HUDEP-2 (cell line): ENCODE measurements around the gene COMMD8.
"Not testable (repeated sequence)": the region's sequence is repeated elsewhere in the genome, so short reads cannot be mapped to it uniquely, and the experiment has no call there.

Experiments used
- DNase-seq, 76 experiments: peaks; one replicate each; lab custom pipeline; 2025; ENCODE audit not compliant: unreplicated experiment in 76 of 76; lab: John Stamatoyannopoulos, UW

Gene COMMD8

DNA sequence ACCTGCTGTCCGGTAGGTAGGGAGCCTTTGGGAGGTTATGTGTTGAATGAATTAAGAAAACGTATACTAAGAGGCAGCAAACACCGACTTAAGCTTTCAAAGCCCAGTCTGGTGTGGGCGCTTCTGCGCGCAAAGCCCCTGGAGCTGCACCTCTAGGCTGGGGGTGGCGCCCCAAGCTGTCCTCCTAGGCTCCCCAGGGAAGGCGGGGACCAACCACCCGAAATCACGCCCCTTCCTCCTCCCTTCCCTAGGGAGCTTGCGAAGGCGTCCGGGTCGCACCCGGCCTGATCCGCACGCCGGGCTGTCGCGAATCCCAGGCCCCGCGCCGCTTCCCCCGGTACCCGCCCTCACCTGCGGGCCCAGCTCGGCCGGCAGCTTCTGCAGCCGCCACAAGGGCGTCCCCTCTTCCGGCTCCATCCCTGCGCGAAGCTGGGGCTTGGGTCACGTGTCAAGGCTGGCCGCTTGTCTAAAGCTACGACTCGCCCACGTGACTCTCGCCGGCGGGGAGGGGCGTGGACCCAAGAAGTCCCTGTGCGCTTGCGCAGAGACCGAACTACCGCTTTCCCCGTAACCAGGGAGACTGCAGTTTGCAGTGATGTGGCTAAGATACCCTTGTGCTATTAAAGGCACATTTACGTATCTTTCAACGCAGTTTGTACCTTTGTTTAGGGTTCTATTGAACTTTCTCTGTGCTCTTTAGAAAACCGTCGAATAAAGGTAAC is at the start of gene COMMD8:
Gene COMMD8 (minus strand): TSS at position 468 of the 722 bp plus-strand sequence. CDS start 51 bp downstream, at position 417.
- DNase-seq, result peak in 75 of 76 experiments; percentile 20 to 92 (median 85)

DNA sequence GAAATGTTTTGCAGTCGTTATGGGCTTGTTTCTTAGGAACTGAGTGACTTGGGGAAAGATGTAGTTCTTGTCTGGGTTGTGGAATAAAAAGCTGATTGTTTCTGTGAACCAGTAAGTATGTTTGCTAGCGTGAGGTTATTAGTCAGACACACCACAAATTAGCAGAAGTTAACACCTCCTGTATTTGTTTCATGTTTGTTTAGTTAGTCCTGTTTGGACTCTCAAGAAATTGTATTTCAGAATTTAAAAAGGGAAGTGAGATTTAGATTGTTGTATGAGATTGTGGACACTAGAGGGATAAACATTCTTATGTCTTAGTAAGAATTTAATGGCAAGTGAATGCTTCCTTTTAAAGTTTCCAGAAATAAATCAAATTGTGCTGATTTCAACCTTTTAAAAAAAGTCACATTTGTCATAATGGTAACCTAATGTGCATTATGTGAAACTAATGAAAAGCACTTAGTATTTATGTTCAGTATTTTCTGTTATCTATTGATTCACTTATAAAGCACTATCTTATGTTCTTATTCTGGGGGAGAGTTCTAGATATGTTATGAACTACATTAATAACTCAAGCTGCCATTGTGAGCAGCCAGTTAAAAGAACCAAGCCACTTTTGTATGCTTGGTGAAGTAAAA is 47.1 kb upstream of the COMMD8 start:
- no peak for DNase-seq

DNA sequence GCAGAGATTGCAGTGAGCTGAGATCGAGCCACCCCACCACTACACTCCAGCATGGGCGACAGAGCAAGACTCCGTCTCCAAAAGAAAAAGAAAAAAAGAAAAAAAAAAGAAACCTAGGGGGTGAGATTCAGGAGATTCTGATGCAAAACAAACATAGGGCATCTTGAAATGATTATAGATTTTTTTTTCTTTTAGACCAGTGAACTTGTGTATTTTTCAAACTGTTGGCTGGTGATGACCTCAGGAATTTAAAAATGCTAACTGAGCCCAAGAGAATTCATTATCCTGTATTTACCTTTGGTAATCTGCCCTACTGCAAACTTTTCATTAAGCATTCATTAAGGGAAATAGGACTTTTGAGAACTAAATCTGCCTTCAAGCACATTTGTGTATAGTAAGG is 42.2 kb upstream of the COMMD8 start:
- no peak for DNase-seq

DNA sequence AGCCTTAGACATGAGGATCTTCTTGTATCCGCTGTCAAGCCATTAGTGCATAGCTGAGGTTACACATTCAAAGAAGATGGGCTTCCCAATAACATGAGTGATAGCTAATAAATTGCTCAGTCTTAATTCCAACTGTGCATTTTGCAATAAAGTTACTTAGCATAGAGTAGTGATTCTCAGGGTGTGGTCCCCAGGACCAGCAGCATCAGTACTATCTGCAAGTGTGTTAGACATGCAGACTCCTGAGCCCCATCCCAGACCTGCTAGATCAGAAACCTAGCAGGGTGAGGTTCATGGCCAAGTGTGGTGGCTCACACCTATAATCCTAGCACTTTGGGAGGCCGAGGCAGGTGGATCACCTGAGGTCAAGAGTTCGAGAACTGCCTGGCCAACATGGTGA is 41.6 kb upstream of the COMMD8 start:
- DNase-seq, result no peak

DNA sequence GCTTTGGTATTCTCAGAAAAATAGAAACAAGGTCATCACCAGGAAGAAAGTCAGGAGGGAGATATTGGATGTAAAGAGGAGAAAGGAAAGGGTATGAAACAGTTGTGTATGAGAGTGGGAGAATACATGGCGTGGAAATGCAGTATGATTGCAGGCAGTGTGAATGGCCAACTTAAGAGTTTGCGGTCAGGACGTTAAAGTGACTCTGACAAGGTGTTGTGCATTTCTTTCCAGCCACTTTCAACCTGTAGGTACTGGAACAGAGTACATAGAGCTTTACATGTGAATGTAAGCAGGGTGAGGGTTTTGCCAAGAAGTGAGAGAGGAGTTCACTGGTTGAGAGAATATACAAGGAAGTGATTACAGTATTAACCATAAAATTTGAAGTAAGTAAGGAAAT is 37.3 kb upstream of the COMMD8 start:
- no peak for DNase-seq

DNA sequence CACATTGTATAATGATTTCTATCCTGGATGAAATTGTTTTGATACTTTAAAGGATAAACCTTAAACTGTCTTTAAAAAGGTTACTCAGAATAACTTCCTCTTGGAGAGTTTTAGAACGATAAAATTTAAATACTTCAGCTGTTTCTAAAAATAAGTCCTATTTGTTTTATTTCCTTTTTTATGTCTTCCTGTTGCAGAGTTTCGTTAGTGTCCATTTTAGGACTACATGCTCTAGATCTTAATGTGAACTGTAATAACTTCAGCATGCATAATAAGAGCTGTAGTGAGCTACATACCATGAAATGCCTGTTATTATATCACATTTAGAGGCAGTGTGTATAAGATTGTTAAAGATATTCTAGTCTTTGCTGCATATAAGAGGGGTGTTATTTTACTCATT is 36.2 kb upstream of the COMMD8 start:
- DNase-seq, result no peak

DNA sequence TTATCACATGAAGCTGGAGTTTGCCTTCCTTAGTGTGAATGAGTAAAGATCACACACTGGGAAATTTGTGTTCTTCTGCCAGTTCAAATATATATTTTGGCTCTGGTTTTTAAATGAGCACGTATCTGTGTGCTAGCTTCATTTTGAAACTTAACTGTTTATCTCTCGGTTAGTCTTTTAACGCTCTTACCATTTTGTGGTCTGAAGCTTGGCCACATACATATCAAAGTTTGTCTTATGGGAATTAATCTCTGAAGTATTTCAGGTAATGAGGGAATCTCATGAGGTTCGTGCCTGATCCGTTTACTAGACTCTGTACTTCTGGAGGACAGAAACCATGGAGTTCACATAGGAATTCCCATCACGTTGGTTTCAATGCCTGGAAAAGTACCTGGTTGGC is 35.4 kb upstream of the COMMD8 start:
- no peak for DNase-seq

DNA sequence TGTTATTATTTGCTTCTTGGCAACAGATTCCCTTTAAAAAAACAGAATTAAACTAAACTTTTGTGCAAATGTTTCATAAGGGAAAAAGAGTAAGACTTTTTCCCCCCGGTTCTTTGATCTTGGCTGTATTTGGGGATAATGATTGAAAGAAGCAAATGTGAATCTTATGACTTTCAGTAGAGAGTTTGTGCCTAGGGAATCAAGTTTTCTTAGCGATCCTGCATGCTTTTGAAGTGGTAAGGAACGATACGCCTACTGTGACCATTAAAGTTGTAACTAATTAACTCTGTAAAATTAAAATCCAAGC is 30.6 kb upstream of the COMMD8 start:
- DNase-seq, result no peak

DNA sequence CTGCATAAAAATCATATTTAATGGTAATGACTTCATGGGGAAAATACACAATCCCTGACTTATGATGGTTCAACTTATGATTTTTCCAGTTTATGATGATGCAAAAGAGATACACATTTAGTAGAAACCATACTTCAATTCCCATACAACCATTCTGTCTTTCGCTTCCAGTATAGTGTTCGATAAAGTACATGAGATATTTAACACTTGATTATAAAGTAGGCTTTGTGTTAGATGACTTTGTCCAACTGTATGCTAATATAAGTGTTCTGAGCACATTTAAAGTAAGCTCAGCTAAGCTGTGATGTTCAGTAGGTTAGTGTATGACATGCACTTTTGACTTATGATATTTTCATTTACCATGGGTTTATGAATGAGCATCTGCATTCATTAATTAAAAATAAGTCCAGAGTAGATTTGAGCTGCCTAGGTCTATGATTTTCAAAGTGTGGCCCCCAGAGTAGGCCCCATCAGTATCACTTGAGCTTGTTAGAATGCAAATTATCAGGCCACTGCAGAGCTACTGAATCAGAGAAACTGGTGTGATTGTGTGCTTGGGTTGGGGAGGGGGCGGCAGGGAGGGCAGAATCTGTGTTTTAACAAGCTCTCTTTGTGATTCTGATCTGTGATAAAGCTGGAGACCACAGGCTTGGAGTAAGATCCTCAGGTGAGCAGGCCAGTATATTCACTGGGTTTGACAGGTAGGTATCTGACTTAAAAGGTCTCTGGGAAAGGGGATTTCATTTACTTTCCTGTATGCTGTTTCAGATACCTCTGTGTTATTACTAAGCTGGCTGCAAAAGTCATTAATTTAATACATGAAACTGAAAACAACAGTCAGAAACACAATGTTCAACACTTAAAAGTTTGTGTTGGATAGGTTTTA is 30.0 kb upstream of the COMMD8 start:
- DNase-seq, result no peak

DNA sequence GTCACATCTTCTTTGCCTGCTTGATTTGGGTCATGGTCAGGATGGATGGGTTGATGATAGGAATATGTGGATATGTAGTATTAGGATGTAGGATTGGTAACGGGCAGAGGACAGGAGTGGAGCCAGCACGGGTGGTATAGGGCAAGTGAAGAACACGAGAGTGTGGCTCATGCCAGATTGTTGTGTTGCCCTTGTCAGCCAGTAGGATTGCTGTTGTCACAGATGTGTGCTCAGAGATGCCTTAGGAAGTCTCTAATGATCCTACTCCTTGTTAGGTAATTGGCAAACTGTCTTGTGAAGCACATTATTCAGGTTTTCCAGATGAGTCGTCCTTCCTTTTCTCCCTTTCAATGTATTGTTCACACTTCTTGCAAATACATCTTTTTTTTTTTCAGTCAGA is 27.0 kb upstream of the COMMD8 start:
- DNase-seq, result peak in 7 of 76 experiments; percentile 1 to 10 (median 2)

DNA sequence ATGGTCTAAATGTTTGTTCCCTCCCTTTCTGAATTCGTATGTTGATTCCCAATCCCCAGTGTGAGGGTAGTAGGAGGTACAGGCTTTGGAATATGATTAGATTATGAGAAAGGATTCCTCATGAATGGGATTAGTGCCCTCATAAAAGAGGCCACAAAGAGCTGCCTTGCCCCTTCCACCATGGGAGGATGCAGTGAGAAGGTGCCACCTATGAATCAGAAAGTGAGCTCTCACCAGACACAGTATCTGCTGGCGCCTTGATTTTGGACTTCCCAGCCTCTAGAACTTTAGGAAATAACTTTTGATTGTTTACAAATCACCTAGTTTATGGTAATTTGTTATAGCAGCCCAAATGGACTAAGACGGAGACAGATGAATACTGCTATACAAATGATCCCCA is 25.2 kb upstream of the COMMD8 start:
- DNase-seq, result no peak

DNA sequence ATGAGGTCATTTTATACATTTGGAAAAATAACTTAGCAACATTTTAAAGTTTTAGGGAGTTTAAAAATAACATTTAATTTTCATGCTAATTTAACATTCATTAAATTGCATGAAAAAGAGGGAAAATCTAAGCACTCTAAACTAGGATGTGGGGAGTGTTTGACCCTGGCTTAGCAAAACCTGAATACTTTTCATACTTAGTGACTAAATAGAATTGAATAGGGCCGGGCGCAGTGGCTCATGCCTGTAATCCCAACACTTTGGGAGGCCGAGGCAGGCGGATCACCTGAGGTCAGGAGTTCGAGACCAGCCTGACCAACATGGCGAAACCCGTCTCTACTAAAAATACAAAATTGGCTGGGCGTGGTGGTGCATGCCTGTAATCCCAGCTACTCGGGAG is 23.2 kb upstream of the COMMD8 start:
- not testable (repeated sequence) for DNase-seq

DNA sequence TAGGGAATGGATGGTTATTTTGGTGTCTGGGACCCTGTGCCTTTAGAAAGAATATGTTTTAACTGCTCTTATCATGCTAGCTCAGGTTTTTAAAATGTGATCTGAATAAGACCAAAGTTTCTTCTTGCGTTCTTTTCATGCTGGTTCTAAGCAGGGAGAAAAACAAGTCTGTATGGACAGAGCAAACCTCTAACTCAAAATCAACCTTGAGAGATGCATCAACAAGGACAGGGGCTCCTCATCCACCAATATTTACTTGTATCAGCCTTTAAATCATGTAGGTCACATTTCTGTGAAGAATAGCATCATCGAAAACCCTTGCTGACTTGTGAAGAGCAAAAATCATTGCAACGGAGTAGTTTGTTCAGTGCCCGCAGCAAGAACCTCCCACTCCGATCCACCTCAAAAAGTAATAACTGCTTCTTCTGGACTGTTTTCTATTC is 22.8 kb upstream of the COMMD8 start:
- DNase-seq, result no peak

DNA sequence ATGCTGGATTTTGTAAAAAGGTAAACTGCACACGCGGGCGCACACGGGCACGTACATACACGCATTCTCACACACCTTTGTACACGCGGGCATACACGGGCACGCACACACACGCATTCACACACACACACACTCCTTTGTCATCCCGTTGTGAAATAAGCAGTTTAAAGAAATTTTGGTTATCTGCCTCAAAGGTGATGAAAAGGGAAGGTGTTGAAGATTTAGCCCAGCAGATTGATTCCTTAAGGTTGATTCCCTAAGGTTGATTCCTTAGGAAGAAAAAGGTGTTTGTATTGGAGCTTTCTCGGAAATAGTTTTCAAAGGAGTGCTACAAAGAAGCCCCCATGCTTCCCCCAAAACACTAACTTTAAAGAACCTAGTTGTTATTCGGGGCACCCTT is 22.3 kb upstream of the COMMD8 start:
- DNase-seq, result no peak

DNA sequence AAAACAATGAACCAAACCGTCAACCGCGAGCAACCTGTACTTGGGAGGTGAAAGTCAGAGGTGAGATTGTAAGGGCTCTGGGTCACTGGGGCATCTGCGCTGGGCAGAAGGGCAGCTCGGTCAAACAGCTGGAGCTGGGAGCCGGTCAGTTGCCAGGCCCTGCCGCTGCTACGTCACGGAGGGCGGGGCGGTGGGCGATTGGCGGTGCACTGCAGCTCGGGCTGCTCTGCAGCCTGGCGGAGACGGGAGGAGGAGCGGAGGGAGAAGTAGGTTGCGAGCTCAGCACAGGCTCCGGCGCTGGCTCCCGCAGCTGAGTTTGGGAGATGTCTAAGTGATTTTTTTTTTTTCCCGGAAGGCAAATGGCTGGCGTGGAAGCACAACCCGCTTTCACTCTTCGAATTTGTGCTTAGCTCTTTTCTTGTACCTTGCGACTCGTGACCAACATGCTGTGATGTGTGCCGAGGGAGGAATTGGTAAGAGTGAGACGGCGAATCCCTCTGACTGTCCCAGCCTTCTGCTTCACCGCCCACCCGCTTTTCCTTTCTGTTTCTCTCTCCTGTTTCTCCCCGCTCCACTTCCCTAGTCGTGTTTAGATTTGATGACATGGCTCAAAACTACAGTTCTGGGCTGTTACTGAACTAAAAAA is 21.7 kb upstream of the COMMD8 start, which contains the start of gene ATP10D:
Gene ATP10D (plus strand): TSS at position 229 of the 646 bp plus-strand sequence. CDS start 27,266 bp downstream, outside the sequence.
- peak in 71 of 76 experiments; percentile 6 to 83 (median 55) for DNase-seq

DNA sequence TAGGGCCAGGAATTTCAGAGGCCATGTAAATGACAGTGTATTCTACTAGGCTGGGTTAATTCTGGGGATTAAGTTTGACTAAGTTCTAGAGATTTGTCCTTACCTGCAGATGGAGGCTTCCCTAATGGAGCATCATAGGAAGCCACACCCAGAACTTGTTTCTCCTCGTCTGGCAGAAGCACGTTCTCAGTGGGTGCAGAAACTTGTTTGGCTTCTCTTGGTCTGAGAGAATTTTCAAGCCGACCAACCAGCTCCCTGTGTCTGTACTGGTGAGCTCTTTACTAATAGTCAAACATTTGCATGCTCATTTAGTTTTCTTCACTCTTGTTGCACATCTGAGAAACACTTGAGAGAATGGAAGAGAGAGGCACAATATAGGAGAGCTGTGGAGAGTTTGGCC is 20.7 kb upstream of the COMMD8 start:
- no peak for DNase-seq

DNA sequence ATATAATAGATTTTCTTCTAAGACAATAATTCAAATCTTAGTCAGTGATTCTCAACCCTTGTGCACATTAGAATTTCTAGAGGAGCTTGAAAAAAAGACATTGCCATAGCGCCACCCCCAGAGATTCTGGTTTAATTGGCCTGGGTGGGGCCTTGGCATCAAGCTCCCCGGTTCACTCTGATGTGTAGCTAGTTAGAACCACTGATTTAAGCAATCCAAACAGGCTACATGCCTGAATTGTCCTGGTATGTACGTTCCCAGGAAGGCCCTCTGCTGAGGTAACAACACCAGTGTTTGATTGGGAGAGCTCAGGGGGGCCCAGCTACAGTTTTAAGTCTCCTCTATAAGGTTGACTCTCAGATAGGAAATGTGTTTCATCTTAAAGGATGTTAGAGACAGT is 20.2 kb upstream of the COMMD8 start:
- no peak for DNase-seq

DNA sequence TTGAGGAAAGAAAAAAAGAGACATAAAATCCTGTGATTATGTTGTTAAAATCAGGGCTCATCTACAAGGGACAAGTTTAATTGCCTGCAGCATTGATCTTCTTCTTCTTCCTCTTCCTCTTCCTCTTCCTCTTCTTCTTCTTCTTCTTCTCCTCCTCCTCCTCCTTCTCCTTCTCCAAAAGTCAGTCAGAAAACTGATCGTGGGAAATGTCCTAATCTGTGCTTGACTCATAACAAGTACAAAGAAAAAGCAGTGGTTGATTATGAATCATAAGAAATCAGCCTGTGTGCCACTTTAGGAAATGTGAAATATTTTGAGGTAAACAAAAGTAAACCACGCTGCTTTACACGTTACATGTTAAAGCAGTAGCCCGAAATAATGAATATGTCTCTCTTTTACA is 18.8 kb upstream of the COMMD8 start:
- no peak for DNase-seq

DNA sequence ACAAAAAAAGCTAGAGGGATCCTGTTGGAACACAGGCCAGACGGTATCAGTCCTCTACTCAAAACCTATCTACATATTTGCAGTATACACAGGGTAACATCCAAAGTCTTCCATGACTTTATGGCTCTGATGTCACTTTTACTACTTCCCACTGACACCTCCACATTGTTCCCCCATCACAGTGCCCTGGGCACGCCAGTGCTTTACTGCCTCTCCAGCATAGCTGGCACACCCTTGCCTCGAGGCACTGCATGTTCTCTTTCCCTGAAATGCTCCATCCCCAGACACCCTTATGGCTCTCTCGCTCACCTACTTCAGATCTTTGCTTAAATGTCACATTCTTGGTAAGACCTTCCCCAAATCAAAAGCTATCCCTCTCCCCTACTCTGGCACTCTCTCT is 15.3 kb upstream of the COMMD8 start:
- no peak for DNase-seq

DNA sequence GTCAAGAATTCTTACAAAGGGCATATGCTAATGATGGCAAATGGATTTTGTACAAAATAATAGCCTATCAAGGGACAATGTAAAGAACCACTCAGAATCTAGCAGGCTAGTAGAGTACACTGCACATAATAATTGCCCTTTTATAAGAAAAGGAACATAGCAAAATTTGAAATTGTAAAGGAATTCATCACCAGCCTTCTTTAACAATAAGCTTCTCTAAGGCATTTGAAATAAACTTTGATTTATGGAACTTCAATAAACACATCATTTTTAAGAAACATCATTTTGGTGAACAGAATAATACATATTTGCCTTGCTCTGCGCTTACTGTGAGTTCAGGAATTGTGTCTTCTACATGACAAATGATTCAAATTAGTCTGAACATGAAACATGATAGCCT is 11.9 kb upstream of the COMMD8 start:
- no peak for DNase-seq

DNA sequence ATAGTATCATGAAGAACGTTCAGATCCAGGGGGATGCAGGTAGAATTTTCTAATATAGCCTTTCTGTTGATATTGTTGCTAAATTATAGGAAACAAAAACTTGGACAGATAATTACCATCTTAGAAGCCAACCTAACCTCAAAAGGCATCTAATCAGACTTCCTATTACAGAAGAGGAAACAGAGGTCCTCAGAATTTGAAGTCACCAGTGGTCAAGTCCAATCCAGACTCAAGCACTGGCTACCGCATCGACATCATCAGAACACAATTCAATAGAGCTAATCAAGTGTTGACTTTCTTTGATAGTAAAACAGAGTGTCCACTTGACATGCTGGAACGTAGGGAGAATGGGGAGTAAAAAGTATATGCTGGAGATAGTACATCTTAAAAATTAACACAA is 11.3 kb upstream of the COMMD8 start:
- no peak for DNase-seq
